HG02870 (cell line): Measurements from ENCODE around the gene C5orf15.

Source experiments
- ATAC-seq: cut with Tn5 transposase; IDR thresholded peaks from one replicate; pipeline ENCODE4 v1.9.1; 2021; ENCODE audit warnings: mild to moderate bottlenecking, moderate library complexity; ENCODE audit not compliant: unreplicated experiment

The C5orf15 gene

DNA sequence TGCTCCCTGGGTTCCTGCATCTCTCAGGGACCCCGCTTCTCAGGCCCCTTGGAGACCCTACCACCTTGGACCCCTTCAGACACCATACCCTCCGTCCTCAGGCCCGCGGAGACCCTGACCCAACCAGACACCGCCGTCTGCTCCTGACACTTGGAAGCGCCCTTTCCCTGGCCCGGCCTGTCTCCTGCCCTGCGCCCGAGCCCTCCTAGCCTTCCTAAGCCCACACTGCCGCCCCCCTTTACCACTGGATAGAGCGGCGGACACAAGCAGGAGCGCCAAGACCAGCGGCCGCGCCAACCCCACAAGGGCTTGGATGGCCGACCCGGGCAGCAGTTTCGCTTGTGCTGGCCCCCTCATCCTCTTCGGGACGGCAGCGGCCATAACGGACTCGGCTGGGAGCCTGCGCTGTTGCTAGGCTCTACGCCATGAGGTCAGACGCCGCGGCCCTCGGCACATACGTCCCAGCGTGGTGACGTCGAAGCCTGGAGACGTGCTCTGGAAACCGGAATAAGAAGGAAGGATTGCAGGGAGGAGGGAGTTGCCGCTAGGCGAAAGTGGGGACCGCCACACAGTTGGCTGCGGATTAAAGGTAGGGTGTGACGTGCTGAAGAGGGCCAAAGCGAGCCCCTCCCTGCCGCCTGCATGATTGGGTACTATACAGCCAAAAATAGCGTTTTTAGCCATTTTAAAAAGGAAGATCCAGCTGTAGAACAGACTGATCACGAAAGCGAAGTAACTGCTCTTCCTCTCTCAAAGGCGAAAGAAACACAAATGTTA, at the start of gene C5orf15:
TSS of gene C5orf15 (minus strand) at position 422 of the 777 bp plus-strand sequence. CDS start at position 381, 41 bp downstream.
- ATAC-seq, result peak; percentile 97

GRCh38 chr5:134008266-134008749, 39.9 kb upstream of the C5orf15 start:
- no peak for ATAC-seq

GRCh38 chr5:134007581-134008265, 39.3 kb upstream of the C5orf15 start:
- ATAC-seq, result no peak

DNA sequence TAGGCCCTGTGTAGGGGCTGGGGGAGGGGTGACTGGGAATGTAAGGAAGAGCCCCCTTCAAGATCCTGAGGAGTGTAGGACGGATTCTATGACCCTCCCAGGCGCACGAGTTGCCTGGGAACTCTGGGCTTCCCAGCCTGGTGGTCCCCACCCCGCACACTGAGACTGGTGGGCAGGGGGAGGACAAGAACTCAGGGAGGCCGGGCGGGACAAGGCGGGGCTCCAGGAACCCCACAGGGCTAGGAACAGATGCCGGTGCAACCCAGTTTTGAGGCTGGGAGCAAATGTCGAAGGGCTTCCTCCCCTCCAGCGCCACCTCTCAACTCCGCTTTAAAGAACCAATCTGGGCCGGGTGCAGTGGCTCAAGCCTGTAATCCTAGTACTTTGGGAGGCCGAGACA, 37.7 kb upstream of the C5orf15 start:
- ATAC-seq, result no peak

DNA sequence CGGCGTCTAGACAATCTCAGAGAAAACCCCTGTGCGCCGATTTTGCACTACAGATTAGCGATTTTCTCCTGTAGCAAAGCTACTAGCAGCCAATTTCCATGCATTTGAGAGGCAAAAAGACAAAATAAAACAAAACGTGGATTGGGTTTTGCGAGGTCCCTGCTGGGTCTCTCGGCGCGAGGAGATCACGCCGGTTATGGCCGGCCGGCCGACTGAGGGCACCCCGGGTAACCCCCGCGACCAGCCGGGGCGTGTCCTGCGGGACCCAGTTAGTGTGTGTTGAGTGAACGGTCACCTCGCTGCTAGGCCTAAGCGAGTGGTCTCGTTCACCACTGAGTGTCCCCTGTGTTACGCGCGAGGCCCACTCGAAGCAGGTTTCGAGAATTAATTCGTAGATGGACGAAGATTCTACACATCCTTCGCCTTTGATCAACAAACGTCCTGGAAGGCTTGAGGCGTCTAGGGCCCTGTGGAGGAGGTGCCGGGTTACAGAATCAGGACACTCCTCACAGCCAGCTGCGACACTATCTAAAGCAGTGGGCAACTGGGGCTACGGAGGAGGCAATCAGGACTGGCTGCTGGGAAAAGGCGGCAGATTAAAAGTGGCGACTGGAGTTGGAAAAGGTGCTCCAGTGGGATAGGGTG, 37.1 kb upstream of the C5orf15 start:
- no peak for ATAC-seq

- peak; percentile 62 for ATAC-seq
Observed at GRCh38 chr5:134004626-134005416, 36.4 kb upstream of the C5orf15 start, which contains the start of gene VDAC1. VDAC1 (minus strand) TSS chr5:134004975; CDS start chr5:133993012, 11,963 bp downstream.

DNA sequence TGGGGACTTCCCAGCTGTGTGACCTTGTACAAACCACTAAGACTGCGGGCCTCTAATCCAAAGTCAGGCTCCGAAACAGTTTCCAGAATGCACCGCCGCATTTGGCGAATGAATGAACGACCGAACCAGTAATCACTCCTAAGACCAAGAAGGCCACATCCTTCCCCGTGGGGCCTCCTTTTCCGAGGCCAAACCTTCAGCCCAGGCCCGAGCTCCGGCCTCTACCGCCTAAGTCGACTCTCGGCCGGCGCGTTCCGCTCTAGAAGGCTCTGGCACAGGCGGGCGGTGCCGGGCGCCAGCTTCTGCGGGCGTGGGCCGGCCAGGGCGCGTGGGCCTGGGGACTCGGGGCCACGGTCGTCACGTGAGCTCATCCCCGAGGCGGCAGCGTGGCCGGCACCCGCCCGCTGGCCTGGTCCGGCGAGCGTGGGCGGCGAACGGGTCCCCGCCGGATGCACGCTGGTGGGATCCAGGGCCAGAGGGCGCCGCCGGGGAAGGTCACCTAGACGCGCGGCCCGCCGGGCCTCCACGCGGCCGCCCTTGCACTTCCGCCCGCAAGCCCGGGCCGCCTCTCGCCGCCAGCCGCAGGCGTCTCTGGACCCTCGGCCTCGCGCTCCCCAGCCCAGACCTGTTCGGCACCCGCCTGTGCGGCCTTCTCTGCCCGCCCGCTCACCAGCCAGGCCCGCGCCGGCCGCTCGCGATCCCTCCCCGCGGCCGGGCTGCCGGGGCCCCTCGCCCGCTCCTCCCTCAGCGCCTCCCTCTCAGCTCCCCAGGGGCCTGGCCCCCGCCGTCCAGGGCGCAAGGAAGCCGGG, 35.6 kb upstream of the C5orf15 start:
- peak; percentile 27 for ATAC-seq

DNA sequence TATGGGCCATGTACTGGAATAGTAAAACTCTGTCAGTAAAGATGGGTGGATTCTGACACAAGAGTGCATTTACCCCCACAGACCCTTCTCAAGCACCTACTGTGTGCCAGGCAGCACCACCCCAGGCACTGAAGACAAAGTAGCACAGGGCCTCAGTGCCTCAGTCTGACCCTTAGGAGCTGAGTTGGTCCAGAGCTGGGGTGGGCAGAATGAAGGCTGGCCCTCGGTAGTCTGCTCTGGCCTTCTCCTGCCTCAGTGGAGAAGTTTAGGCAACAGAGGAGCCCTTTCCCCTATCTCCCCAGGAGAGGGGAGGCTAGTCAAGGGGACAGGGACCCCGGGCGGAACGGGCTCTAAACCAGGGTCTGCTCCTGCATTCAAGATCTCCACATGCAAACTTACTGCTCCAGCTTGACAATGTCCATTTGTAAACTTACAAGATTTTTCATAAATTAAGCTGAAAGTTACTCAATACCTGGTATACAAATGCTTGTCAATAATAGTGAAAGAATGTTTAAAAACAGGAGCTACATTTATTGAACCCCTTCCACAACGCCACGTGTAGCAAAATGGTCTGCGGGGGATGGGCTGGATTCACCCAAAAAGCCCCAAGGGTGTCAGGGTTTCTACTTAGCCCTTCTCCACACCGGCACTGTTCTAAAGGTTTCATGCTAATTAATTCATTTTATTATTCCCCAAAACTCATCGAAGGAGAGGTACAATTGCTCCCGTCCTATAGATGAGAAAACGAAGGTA, 34.8 kb upstream of the C5orf15 start:
- no peak for ATAC-seq

- no peak for ATAC-seq
Observed at GRCh38 chr5:134001938-134002731, 33.7 kb upstream of the C5orf15 start.

- ATAC-seq, result no peak
Observed at GRCh38 chr5:134000696-134001453, 32.5 kb upstream of the C5orf15 start.

GRCh38 chr5:134000091-134000511, 31.7 kb upstream of the C5orf15 start:
- ATAC-seq, result no peak

DNA sequence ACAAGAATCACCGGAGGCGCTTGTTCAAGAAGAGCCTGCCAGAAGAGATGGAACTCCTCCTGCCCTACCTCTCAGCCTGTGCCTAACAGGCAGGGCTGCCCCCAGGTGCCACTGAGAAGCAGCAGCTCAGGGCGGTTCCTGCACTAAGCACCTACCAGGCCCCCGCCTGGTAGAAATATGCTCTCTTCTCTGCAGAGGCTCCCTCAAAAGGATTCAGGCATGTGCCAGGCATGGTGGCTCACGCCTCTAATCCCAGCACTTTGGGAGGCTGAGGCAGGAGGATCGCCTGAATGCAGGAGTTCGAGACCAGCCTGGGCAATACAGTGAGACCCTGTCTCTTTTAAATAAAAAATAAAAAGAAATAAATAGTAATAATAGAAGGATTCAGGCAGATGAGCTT, 30.4 kb upstream of the C5orf15 start:
- no peak for ATAC-seq

DNA sequence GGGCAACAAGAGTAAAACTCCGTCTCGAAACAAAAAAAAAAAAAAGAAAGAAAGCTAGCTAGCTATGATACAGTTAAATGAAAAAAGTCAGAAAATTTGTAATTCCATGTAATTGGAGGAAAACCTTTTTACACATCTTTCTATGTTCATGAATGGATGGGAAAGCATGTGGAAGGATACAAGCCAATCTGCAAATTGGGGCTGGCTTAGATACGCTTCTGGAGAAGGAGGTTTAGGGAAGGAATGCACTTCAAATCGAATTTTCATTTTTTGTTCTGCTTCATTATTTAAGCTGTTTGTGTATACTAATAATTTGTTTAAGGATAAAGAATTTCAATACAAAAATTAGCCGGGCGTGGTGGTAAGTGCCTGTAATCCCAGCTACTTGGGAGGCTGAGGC, 29.6 kb upstream of the C5orf15 start:
- ATAC-seq, result no peak

DNA sequence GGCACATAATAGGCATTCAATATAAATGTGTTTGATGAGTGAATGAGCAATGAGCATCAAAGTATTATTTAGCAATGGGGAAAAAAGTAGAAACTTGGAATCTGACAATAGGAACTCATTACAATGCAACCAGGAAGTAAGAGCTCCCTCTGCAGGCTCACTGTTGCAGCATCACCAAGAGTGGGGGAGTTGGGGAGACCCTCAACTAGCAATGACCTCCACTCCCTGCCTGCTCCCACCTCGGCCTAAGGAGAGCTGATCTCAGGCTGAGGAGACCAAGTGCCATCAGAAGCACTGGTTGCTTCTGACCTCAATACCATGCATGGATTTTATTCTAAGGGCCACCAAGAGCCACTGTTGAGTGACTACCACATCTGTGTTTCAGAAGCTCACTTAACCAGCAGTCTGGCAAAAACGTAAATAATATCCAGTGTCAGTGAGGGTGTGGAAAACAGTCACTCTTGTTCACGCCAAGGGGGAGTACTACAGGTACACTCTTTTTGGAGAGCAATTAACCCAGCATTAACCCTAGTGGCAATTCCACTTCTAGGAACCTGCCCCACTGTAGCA, 28.3 kb upstream of the C5orf15 start:
- no peak for ATAC-seq

GRCh38 chr5:133995883-133996563, 27.6 kb upstream of the C5orf15 start:
- ATAC-seq, result no peak

DNA sequence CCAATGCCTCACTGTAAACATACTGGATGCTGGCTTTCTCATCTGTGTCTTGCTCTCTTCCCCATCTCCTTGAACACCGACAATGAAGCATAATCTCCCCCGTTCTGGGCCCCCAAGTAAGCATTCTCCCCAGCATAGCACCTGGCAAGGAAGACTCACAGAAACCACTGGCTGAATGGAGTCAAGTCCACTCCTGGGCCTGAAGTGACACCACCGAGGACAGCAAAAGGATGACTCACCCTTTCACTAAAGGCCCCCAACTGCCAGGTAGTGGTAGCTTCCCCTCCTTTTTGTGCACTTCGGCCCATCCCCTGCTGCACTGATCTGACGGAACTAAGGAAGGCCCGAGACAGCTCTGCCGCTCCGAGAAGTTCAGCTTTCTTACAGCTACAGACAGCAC, 26.9 kb upstream of the C5orf15 start:
- ATAC-seq, result no peak

DNA sequence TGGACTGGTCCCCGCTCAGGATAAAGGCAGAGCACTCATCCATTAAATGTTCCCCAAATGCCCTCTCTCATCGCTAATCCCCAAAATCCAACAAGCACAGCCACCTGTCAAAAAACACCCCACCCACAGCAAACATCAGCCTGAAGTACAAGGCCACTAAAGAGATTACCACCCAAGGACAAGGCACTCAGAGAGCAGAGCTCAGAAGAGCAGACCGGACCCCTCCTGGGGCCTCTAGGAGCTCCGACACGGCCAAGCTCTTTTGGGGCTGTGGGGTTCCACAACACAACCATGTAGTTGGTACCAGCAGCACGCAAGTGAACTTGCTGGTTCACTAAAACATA, 26.5 kb upstream of the C5orf15 start:
- no peak for ATAC-seq
